Panc1 (cell line): ENCODE results near the gene SLC6A15. TPM values are rescaled to one million over a fixed set of nuclear protein-coding genes. Genes with fewer than 3 reads are reported as not detected.

Experiments
- ATAC-seq: fragments of 200-7000 bp; cut with Tn5 transposase; 2 replicates; pipeline ENCODE4 v1.9.1; 2020; ENCODE audit warnings: mild to moderate bottlenecking, moderate library complexity
- BruUV-seq: library from RNA; stranded (reverse); fragments of 400-500 nt; replicated peaks from 2 replicates; lab custom pipeline; 2021; lab: Mats Ljungman, UMichigan
- CTCF ChIA-PET: fragments of 300-600 bp; sonication (Branson Sonifier 250); formaldehyde crosslinking; loops from one replicate; lab custom pipeline; 2022; ENCODE audit warnings: antibody characterized with exemption; lab: Charles Lee
- POLR2A ChIA-PET: fragments of 300-600 bp; sonication (Branson Sonifier 250); formaldehyde crosslinking; loops from one replicate; lab custom pipeline; 2022; ENCODE audit warnings: antibody characterized with exemption; lab: Charles Lee
- DNase-seq: peaks from one replicate; pipeline ENCODE4 v3.0.0-alpha.2; 2010; ENCODE audit warnings: low read depth, low spot score
- H3K27ac ChIP-seq: 2 replicates; pipeline ENCODE4 v1.5.1; 2011; ENCODE audit warnings: mild to moderate bottlenecking, low read length, inconsistent platforms
- H3K27me3 ChIP-seq: fragments of 200-500 bp; sonication (Bioruptor generic); 2 replicates; pipeline ENCODE4 v1.6.0; 2014; ENCODE audit warnings: low read length, inconsistent platforms; ENCODE audit not compliant: control insufficient read depth, insufficient read depth
- H3K36me3 ChIP-seq: fragments of 200-500 bp; sonication (Bioruptor generic); 2 replicates; pipeline ENCODE4 v1.5.1; 2014; ENCODE audit warnings: inconsistent platforms, mild to moderate bottlenecking, low read length, moderate library complexity; ENCODE audit not compliant: control insufficient read depth, insufficient read depth
- H3K4me1 ChIP-seq: 2 replicates; pipeline ENCODE4 v1.5.1; 2011; ENCODE audit warnings: inconsistent platforms, mild to moderate bottlenecking, low read length, moderate library complexity; ENCODE audit not compliant: control insufficient read depth, insufficient read depth
- H3K4me3 ChIP-seq, 2 experiments: 2 replicates each; pipeline ENCODE4 v1.5.1; 2011 to 2012; ENCODE audit warnings: low read depth in 2 of 2, low read length in 2 of 2, mild to moderate bottlenecking in 2 of 2, inconsistent platforms in 1 of 2, moderate library complexity in 1 of 2
- H3K9me3 ChIP-seq: fragments of 200-500 bp; sonication (Bioruptor generic); 2 replicates; pipeline ENCODE4 v1.5.1; 2014; ENCODE audit warnings: low read depth, mild to moderate bottlenecking, inconsistent platforms, low read length, moderate library complexity; ENCODE audit not compliant: control insufficient read depth, insufficient read depth
- CTCF ChIP-seq: fragments of 450-650 bp; IDR thresholded peaks from 2 replicates; pipeline ENCODE4 v1.5.1; 2017; ENCODE audit warnings: mild to moderate bottlenecking
- POLR2AphosphoS5 ChIP-seq: IDR thresholded peaks from 2 replicates; pipeline ENCODE4 v1.6.1; 2012; ENCODE audit warnings: mild to moderate bottlenecking, low read depth, low read length, moderate library complexity
- REST ChIP-seq, 2 experiments: IDR thresholded peaks; 2 replicates each; pipeline ENCODE4 v1.6.1; 2011 to 2012; ENCODE audit warnings: low read depth in 2 of 2, control low read depth in 1 of 2, low read length in 1 of 2, mild to moderate bottlenecking in 1 of 2, moderate library complexity in 1 of 2; ENCODE audit not compliant: insufficient read depth in 1 of 2
- SIN3A ChIP-seq: IDR thresholded peaks from 2 replicates; pipeline ENCODE4 v1.6.1; 2012; ENCODE audit warnings: low read depth, mild to moderate bottlenecking, low read length, moderate library complexity, borderline replicate concordance; ENCODE audit not compliant: insufficient read depth
- TCF7L2 ChIP-seq: IDR thresholded peaks from 2 replicates; pipeline ENCODE4 v1.6.1; 2011; ENCODE audit warnings: mild to moderate bottlenecking, low read depth, low read length, inconsistent platforms
- in situ Hi-C: cut with HindIII; loops from 2 replicates; pipeline ENCODE4 v1.10.0; 2016; ENCODE audit warnings: low sequenced_read_pairs, low pct_unique_long_range_greater_than_20kb
- intact Hi-C: fragments of 100-400 bp; cut with micrococcal nuclease; formaldehyde crosslinking; loops from one replicate; pipeline ENCODE4 v1.10.0; 2022; ENCODE audit not compliant: unreplicated experiment
- total RNA-seq: library from RNA; stranded (reverse); gene quantifications from one replicate; pipeline ENCODE4 v1.2.1, GENCODE V29; 2021; ENCODE audit not compliant: unreplicated experiment

The SLC6A15 gene
- total RNA-seq, 1 experiment from 2014 or later = 0.36 TPM

- CTCF ChIA-PET = no interaction called here
- no peaks in the 10 kb centered on the region for H3K4me1 ChIP-seq
- in situ Hi-C loops = no loop called here
- ATAC-seq = no peak
- no peak for DNase-seq
- H3K4me3 ChIP-seq = no peak overlapping the region
- no peak for TF ChIP-seq CTCF
- no peak for TF ChIP-seq POLR2AphosphoS5
- TF ChIP-seq SIN3A = no peak
- TF ChIP-seq REST (IDR thresholded peaks at IDR 0.05; ENCODE audit: insufficient read depth in 1 of 2, low read depth in 2 of 2, low read length in 1 of 2) = no peak
- no peak for TF ChIP-seq TCF7L2
- POLR2A ChIA-PET = no interaction called here
- no peak overlapping the region for H3K27ac ChIP-seq
- intact Hi-C loops = no loop called here
- H3K9me3 ChIP-seq = no peaks in the 10 kb centered on the region
- BruUV-seq = no TSS peak
- no peaks in the 10 kb centered on the region for H3K36me3 ChIP-seq
- no peaks in the 10 kb centered on the region for H3K27me3 ChIP-seq
These were observed 38.5 kb upstream of the SLC6A15 start for GRCh38 chr12:84950971-84951546.

- Histone ChIP-seq H3K4me1 (no peaks in the 10 kb centered on the region), H3K9me3 (no peaks in the 10 kb centered on the region), H3K27me3 (no peaks in the 10 kb centered on the region), H3K27ac (no peak overlapping the region), H3K4me3 (no peak overlapping the region), H3K36me3 (no peaks in the 10 kb centered on the region)
- in situ Hi-C loops (no loop called here), intact Hi-C loops (no loop called here)
- BruUV-seq = no TSS peak
- TF ChIP-seq TCF7L2 (no peak), REST (IDR thresholded peaks at IDR 0.05; ENCODE audit: insufficient read depth in 1 of 2, low read depth in 2 of 2, low read length in 1 of 2) (no peak), POLR2AphosphoS5 (no peak), SIN3A (no peak)
- POLR2A ChIA-PET = no interaction called here
- DNase-seq (no peak), ATAC-seq (no peak)
- CTCF ChIA-PET = interaction anchor here (0.6 kb wide), 1 partner anchor 72 kb away, joined by 3 read pairs; no protein-coding TSS in a partner anchor
These were observed 34.2 kb upstream of the SLC6A15 start for GRCh38 chr12:84946753-84947152.
